ENCODE results near the gene FGGY. TPM values are rescaled to one million over a fixed set of nuclear protein-coding genes. Genes with fewer than 3 reads are reported as not detected.

The FGGY gene
- total RNA-seq, 1 donor from 2014 or later, result 9.0 TPM

GRCh38 chr1:59308839-59309238 lies 11.9 kb downstream of the FGGY start:
- H3K27me3 Mint-ChIP-seq (ENCODE audit: low read depth), result peaks cover 11% of the 10 kb centered on the region
- TF ChIP-seq CTCF (IDR thresholded peaks at IDR 0.05), result no peak
- H3K9me3 Mint-ChIP-seq (ENCODE audit: low read depth), result peaks cover 26% of the 10 kb centered on the region
- H3K4me1 Mint-ChIP-seq (ENCODE audit: low read depth), result no peaks in the 10 kb centered on the region
- no peak for DNase-seq (ENCODE audit: low spot score)
- no peak overlapping the region for H3K27ac Mint-ChIP-seq (ENCODE audit: unreplicated experiment)
- H3K36me3 Mint-ChIP-seq (ENCODE audit: low read depth), result peaks cover 10% of the 10 kb centered on the region
- H3K4me3 Mint-ChIP-seq (ENCODE audit: unreplicated experiment), result no peak overlapping the region

DNA sequence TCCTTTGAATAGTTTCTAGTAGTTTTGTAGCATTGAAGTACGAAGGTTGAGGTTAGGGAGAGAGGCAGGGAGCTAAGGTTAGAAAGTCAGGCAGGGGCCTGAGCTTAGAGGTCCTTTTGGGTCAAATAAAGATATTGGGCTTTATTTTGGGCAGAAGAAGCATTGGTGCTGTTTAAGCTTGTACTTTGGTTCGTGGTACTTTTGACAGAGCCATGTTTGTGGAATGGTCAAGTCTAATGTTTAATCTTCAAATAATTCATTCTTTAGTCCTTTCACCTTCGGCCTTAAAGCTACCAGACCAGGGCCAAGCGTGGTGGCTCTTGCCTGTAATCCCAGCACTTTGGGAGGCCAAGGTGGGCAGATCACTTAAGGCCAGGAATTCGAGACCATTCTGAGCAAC lies 12.5 kb downstream of the FGGY start:
- TF ChIP-seq CTCF (IDR thresholded peaks at IDR 0.05), result no peak
- H3K36me3 Mint-ChIP-seq (ENCODE audit: low read depth), result peaks cover 10% of the 10 kb centered on the region
- DNase-seq (ENCODE audit: low spot score), result no peak
- H3K4me3 Mint-ChIP-seq (ENCODE audit: unreplicated experiment), result no peak overlapping the region
- no peak overlapping the region for H3K27ac Mint-ChIP-seq (ENCODE audit: unreplicated experiment)
- peaks cover 20% of the 10 kb centered on the region for H3K9me3 Mint-ChIP-seq (ENCODE audit: low read depth)
- H3K4me1 Mint-ChIP-seq (ENCODE audit: low read depth), result no peaks in the 10 kb centered on the region
- peaks cover 11% of the 10 kb centered on the region for H3K27me3 Mint-ChIP-seq (ENCODE audit: low read depth)

DNA sequence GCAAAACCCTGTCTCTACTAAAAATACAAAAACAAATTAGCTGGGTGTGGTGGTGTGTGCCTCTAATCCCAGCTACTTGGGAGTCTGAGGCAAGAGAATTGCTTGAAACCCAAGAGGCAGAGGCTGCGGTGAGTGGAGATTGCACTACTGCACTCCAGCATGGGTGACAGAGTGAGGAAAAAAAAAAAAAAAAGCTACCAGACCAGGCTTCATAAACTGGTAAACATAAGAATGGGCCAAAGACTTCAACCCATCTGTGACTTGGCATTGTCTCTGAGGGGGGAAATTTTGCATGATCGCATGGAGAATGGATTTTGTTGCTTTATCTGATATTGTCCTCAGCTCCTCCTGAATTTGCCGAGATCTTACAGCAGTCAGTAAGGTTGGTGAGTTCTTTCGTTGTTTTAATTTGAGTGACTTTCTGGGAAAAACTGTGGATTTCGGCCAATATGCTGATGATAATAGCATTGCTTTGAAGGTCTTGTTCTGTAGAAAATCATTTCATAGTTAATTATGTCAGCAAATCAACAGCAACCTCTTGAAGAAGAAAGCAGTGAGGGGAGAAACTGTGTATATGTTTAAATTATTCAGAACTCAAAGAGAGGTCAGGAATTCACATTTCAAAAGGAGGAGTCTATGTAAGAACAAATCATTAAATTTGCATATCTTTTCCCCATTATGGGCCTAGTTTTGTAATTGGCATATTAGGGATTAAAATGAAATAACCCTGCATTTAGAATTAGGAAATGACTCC lies 13.1 kb downstream of the FGGY start:
- TF ChIP-seq CTCF (IDR thresholded peaks at IDR 0.05), result no peak
- H3K4me3 Mint-ChIP-seq (ENCODE audit: unreplicated experiment), result no peak overlapping the region
- DNase-seq (ENCODE audit: low spot score), result no peak
- peaks cover 3% of the 10 kb centered on the region for H3K4me1 Mint-ChIP-seq (ENCODE audit: low read depth)
- peaks cover 8% of the 10 kb centered on the region for H3K36me3 Mint-ChIP-seq (ENCODE audit: low read depth)
- peaks cover 15% of the 10 kb centered on the region for H3K9me3 Mint-ChIP-seq (ENCODE audit: low read depth)
- no peak overlapping the region for H3K27ac Mint-ChIP-seq (ENCODE audit: unreplicated experiment)
- peaks cover 11% of the 10 kb centered on the region for H3K27me3 Mint-ChIP-seq (ENCODE audit: low read depth)

GRCh38 chr1:59310549-59311250 lies 13.8 kb downstream of the FGGY start:
- H3K27ac Mint-ChIP-seq (ENCODE audit: unreplicated experiment), result no peak overlapping the region

More at GRCh38 chr1:59310549-59311250, 13.8 kb downstream of the FGGY start:
- peaks cover 4% of the 10 kb centered on the region for H3K36me3 Mint-ChIP-seq (ENCODE audit: low read depth)
- TF ChIP-seq CTCF (IDR thresholded peaks at IDR 0.05), result no peak
- H3K9me3 Mint-ChIP-seq (ENCODE audit: low read depth), result peaks cover 9% of the 10 kb centered on the region
- peaks cover 13% of the 10 kb centered on the region for H3K27me3 Mint-ChIP-seq (ENCODE audit: low read depth)
- H3K4me1 Mint-ChIP-seq (ENCODE audit: low read depth), result peaks cover 10% of the 10 kb centered on the region
- no peak overlapping the region for H3K4me3 Mint-ChIP-seq (ENCODE audit: unreplicated experiment)
- no peak for DNase-seq (ENCODE audit: low spot score)

All from chondrocyte (in vitro differentiated cells).